PC-3 (cell line): Measurements from ENCODE around the gene SGCD. TPM values are rescaled to one million over a fixed set of nuclear protein-coding genes. Genes with fewer than 3 reads are reported as not detected.

Experiments used
- ATAC-seq: fragments of 200-7000 bp; cut with Tn5 transposase; 2 replicates; pipeline ENCODE4 v1.9.1; 2020; ENCODE audit warnings: mild to moderate bottlenecking, moderate library complexity
- BruUV-seq: library from RNA; stranded (reverse); fragments of 400-500 nt; replicated peaks from 2 replicates; lab custom pipeline; 2021; lab: Mats Ljungman, UMichigan
- CTCF ChIA-PET: fragments of 300-600 bp; sonication (Branson Sonifier 250); formaldehyde crosslinking; loops from one replicate; lab custom pipeline; 2022; ENCODE audit warnings: antibody characterized with exemption; lab: Charles Lee
- POLR2A ChIA-PET: fragments of 300-600 bp; sonication (Branson Sonifier 250); formaldehyde crosslinking; loops from one replicate; lab custom pipeline; 2022; ENCODE audit warnings: antibody characterized with exemption; ENCODE audit not compliant: unreplicated experiment; lab: Charles Lee
- DNase-seq: peaks from one replicate; pipeline ENCODE4 v3.0.0-alpha.2; 2015
- H2AFZ ChIP-seq: fragments of 300-600 bp; sonication (generic); 2 replicates; pipeline ENCODE4 v1.6.0; 2016; ENCODE audit warnings: antibody characterized with exemption, low read length
- H3F3A ChIP-seq: fragments of 300-600 bp; sonication (generic); one replicate; pipeline ENCODE4 v1.6.0; 2017; ENCODE audit warnings: antibody characterized with exemption, low read length, control low read depth, mild to moderate bottlenecking; ENCODE audit not compliant: unreplicated experiment
- H3K27ac ChIP-seq: fragments of 300-600 bp; sonication (generic); 2 replicates; pipeline ENCODE4 v1.5.1; 2016; ENCODE audit warnings: mild to moderate bottlenecking, low read length
- H3K27me3 ChIP-seq: fragments of 300-600 bp; sonication (generic); 2 replicates; pipeline ENCODE4 v1.6.1; 2016; ENCODE audit warnings: low read length, mixed read lengths
- H3K36me3 ChIP-seq: fragments of 300-600 bp; sonication (generic); 2 replicates; pipeline ENCODE4 v1.6.1; 2016; ENCODE audit warnings: low read depth, mixed run types, low read length, mixed read lengths
- H3K4me1 ChIP-seq: fragments of 300-600 bp; sonication (generic); 2 replicates; pipeline ENCODE4 v1.5.1; 2016; ENCODE audit warnings: low read length; ENCODE audit not compliant: insufficient read depth
- H3K4me2 ChIP-seq: fragments of 300-600 bp; sonication (generic); 2 replicates; pipeline ENCODE4 v1.6.0; 2016; ENCODE audit warnings: low read length
- H3K4me3 ChIP-seq: fragments of 300-600 bp; sonication (generic); 2 replicates; pipeline ENCODE4 v1.5.1; 2016; ENCODE audit warnings: mild to moderate bottlenecking, low read length, mixed read lengths
- H3K79me2 ChIP-seq: fragments of 300-600 bp; sonication (generic); 2 replicates; pipeline ENCODE4 v1.6.1; 2017; ENCODE audit warnings: low read length, mixed read lengths
- H3K9ac ChIP-seq: fragments of 300-600 bp; sonication (generic); 2 replicates; pipeline ENCODE4 v1.6.0; 2016; ENCODE audit warnings: mild to moderate bottlenecking, low read length
- H3K9me2 ChIP-seq: fragments of 300-600 bp; sonication (generic); replicated peaks from 2 replicates; pipeline ENCODE4 v1.6.1; 2016; ENCODE audit warnings: mixed run types, low read length, mixed read lengths
- H3K9me3 ChIP-seq: fragments of 300-600 bp; sonication (generic); 2 replicates; pipeline ENCODE4 v1.6.1; 2016; ENCODE audit warnings: low read length, mixed read lengths
- H4K20me1 ChIP-seq: fragments of 300-600 bp; sonication (generic); 2 replicates; pipeline ENCODE4 v1.6.1; 2016; ENCODE audit warnings: low read length, mixed read lengths
- CTCF ChIP-seq: fragments of 300-600 bp; sonication (generic); conservative IDR thresholded peaks from 2 replicates; pipeline ENCODE4 v1.5.1; 2017; ENCODE audit warnings: antibody characterized with exemption, low read depth, mild to moderate bottlenecking, low read length
- EZH2 ChIP-seq: fragments of 300-600 bp; sonication (generic); IDR thresholded peaks from one replicate; pipeline ENCODE4 v1.6.1; 2017; ENCODE audit warnings: antibody characterized with exemption, mild to moderate bottlenecking, low read length; ENCODE audit not compliant: unreplicated experiment
- EZH2phosphoT487 ChIP-seq: fragments of 300-600 bp; sonication (generic); IDR thresholded peaks from 2 replicates; pipeline ENCODE4 v1.6.1; 2018; ENCODE audit warnings: mild to moderate bottlenecking, antibody characterized with exemption, low read length, borderline replicate concordance
- intact Hi-C: fragments of 100-400 bp; cut with micrococcal nuclease; formaldehyde crosslinking; loops from 2 replicates; pipeline ENCODE4 v1.9.0; 2023
- total RNA-seq: library from RNA; depleted of rRNA; stranded (reverse); fragments of >200 nt; gene quantifications from 2 replicates; pipeline ENCODE4 v1.2.3, GENCODE V29; 2014

The SGCD gene
- total RNA-seq, 1 experiment from 2014 or later = 0.15 TPM

- CTCF ChIA-PET = no interaction called here
- TF ChIP-seq CTCF = no peak
- no peak for TF ChIP-seq EZH2
- TF ChIP-seq EZH2phosphoT487 = no peak
- no peak for DNase-seq
- H4K20me1 ChIP-seq = no peaks in the 10 kb centered on the region
- no peaks in the 10 kb centered on the region for H3F3A ChIP-seq
- H3K27me3 ChIP-seq = no peaks in the 10 kb centered on the region
- BruUV-seq = no TSS peak
- H3K4me2 ChIP-seq = no peak overlapping the region
- no peak overlapping the region for H3K4me3 ChIP-seq
- POLR2A ChIA-PET = no interaction called here
- no peaks in the 10 kb centered on the region for H3K9me3 ChIP-seq
- no peak overlapping the region for H2AFZ ChIP-seq
- intact Hi-C loops = no loop called here
- H3K79me2 ChIP-seq = no peaks in the 10 kb centered on the region
- H3K27ac ChIP-seq = no peak overlapping the region
- no peak overlapping the region for H3K9ac ChIP-seq
- no peak for ATAC-seq
- H3K4me1 ChIP-seq = no peaks in the 10 kb centered on the region
- H3K9me2 ChIP-seq = no peaks in the 10 kb centered on the region
- H3K36me3 ChIP-seq = no peaks in the 10 kb centered on the region
Measured at GRCh38 chr5:156552855-156553358, 225.9 kb downstream of the SGCD start.

- DNase-seq = no peak
- H3K4me1 ChIP-seq = no peaks in the 10 kb centered on the region
- ChIA-PET CTCF (no interaction called here), POLR2A (no interaction called here)
- H2AFZ ChIP-seq = no peak overlapping the region
- no peak overlapping the region for H3K4me2 ChIP-seq
- H3K9ac ChIP-seq = no peak overlapping the region
- no peak for ATAC-seq
- H3K27me3 ChIP-seq = no peaks in the 10 kb centered on the region
- no peaks in the 10 kb centered on the region for H3F3A ChIP-seq
- H3K4me3 ChIP-seq = no peak overlapping the region
- H3K79me2 ChIP-seq = no peaks in the 10 kb centered on the region
- TF ChIP-seq EZH2phosphoT487 (no peak), CTCF (no peak), EZH2 (no peak)
- H3K27ac ChIP-seq = no peak overlapping the region
- no peaks in the 10 kb centered on the region for H3K9me3 ChIP-seq
- intact Hi-C loops = no loop called here
- no peaks in the 10 kb centered on the region for H3K36me3 ChIP-seq
- no peaks in the 10 kb centered on the region for H3K9me2 ChIP-seq
- no peaks in the 10 kb centered on the region for H4K20me1 ChIP-seq
- BruUV-seq = no TSS peak
Measured at GRCh38 chr5:156556666-156557406, 229.9 kb downstream of the SGCD start.

GRCh38 chr5:156560002-156560401, 233.0 kb downstream of the SGCD start:
- no peaks in the 10 kb centered on the region for H3K4me1 ChIP-seq
- H3K9me3 ChIP-seq = no peaks in the 10 kb centered on the region
- no peaks in the 10 kb centered on the region for H3K79me2 ChIP-seq
- H3K9me2 ChIP-seq = no peaks in the 10 kb centered on the region
- H3K36me3 ChIP-seq = no peaks in the 10 kb centered on the region
- no TSS peak for BruUV-seq
- H3F3A ChIP-seq = no peaks in the 10 kb centered on the region
- TF ChIP-seq CTCF (no peak), EZH2phosphoT487 (no peak), EZH2 (no peak)
- DNase-seq (no peak), ATAC-seq (no peak)
- H2AFZ ChIP-seq = no peak overlapping the region
- H3K27me3 ChIP-seq = no peaks in the 10 kb centered on the region
- CTCF ChIA-PET = no interaction called here
- POLR2A ChIA-PET = no interaction called here
- H4K20me1 ChIP-seq = no peaks in the 10 kb centered on the region
- intact Hi-C loops = no loop called here
- no peak overlapping the region for H3K4me3 ChIP-seq
- no peak overlapping the region for H3K9ac ChIP-seq
- no peak overlapping the region for H3K4me2 ChIP-seq
- no peak overlapping the region for H3K27ac ChIP-seq
